WI38 (cell line): Measurements from ENCODE around the gene CRYGN.

Experiments used
- H3K4me3 ChIP-seq: 2 replicates; pipeline ENCODE4 v1.5.1; 2011; ENCODE audit warnings: low read depth, mild to moderate bottlenecking, control low read depth, low read length
- CTCF ChIP-seq: IDR thresholded peaks from 2 replicates; pipeline ENCODE4 v1.5.1; 2012; ENCODE audit warnings: low read depth, mild to moderate bottlenecking, control low read depth, low read length

The CRYGN gene

GRCh38 chr7:151415375-151416105, 24.4 kb downstream of the CRYGN start:
- H3K4me3 ChIP-seq: no peak overlapping the region
- no peak for TF ChIP-seq CTCF

GRCh38 chr7:151413241-151413640, 26.7 kb downstream of the CRYGN start:
- no peak for TF ChIP-seq CTCF
- no peak overlapping the region for H3K4me3 ChIP-seq

- TF ChIP-seq CTCF: no peak
- H3K4me3 ChIP-seq: no peak overlapping the region
These were observed 27.6 kb downstream of the CRYGN start for GRCh38 chr7:151412318-151412717.

GRCh38 chr7:151411551-151411950, 28.4 kb downstream of the CRYGN start:
- no peak for TF ChIP-seq CTCF
- H3K4me3 ChIP-seq: no peak overlapping the region

GRCh38 chr7:151410405-151411390, 29.2 kb downstream of the CRYGN start:
- no peak for TF ChIP-seq CTCF
- H3K4me3 ChIP-seq: peak overlapping the region; percentile 34

- H3K4me3 ChIP-seq: peak within 1 kb of the TSS; percentile 34
- no peak for TF ChIP-seq CTCF
These were observed 30.1 kb downstream of the CRYGN start, which contains the start of gene WDR86 for GRCh38 chr7:151409667-151410404. TSS of gene WDR86 (minus strand) at chr7:151410038. CDS start at chr7:151409589, 449 bp downstream.
